ENCODE measurements around the gene RNF180.

GRCh38 chr5:64269164-64269563 is 103.5 kb downstream of the RNF180 start:
- no peak for TF ChIP-seq FOXP2 (optimal IDR thresholded peaks at IDR 0.05; ENCODE audit: control extremely low read depth, extremely low read length, insufficient read depth)
- TF ChIP-seq EZH2 (IDR thresholded peaks at IDR 0.05), result no peak
